Endothelial cell of umbilical vein (primary cell): Measurements from ENCODE around the gene SAMD4A. TPM values are rescaled to one million over a fixed set of nuclear protein-coding genes. Genes with fewer than 3 reads are reported as not detected.
A peak's percentile ranks its signal among the peaks of the same experiment; 100 is the strongest.

Source experiments
- BruUV-seq: library from RNA; stranded (reverse); fragments of 400-500 nt; replicated peaks from 2 replicates; lab custom pipeline; 2021; lab: Mats Ljungman, UMichigan
- CTCF ChIA-PET: fragments of 300-600, 350-600 bp; sonication (Branson Sonifier 250); formaldehyde crosslinking; loops from one replicate; lab custom pipeline; 2021; ENCODE audit warnings: antibody characterized with exemption, inconsistent platforms; lab: Charles Lee
- POLR2A ChIA-PET: fragments of 300-600, 350-600 bp; sonication (Branson Sonifier 250); formaldehyde crosslinking; loops from one replicate; lab custom pipeline; 2021; ENCODE audit warnings: antibody characterized with exemption, inconsistent platforms; lab: Charles Lee
- DNase-seq: peaks from one replicate; pipeline ENCODE4 v3.0.0-alpha.2; 2011; ENCODE audit warnings: low read depth, low spot score
- FAIRE-seq: peaks from 2 replicates; lab custom pipeline; 2011; peaks lifted over from hg19 to GRCh38; lab: Jason Lieb, UNC
- H2AFZ ChIP-seq: 2 replicates; pipeline ENCODE4 v1.6.0; 2012; ENCODE audit warnings: low read depth, low read length, control low read depth, inconsistent platforms
- H3K27ac ChIP-seq: 2 replicates; pipeline ENCODE4 v1.5.1; 2011; ENCODE audit warnings: low read depth, mild to moderate bottlenecking, control low read depth, low read length, moderate library complexity; ENCODE audit not compliant: insufficient read depth
- H3K27me3 ChIP-seq, 2 experiments: 2 replicates each; pipeline versions ENCODE4 v1.6.0 to v1.6.1; 2011; ENCODE audit warnings: low read length in 2 of 2, mixed read lengths in 1 of 2; ENCODE audit not compliant: control insufficient read depth in 2 of 2, insufficient read depth in 2 of 2
- H3K36me3 ChIP-seq, 2 experiments: 2 replicates in 1 of 2; 3 replicates in 1 of 2; pipeline ENCODE4 v1.5.1; 2011; ENCODE audit warnings: low read length in 2 of 2, mild to moderate bottlenecking in 1 of 2, moderate library complexity in 1 of 2; ENCODE audit not compliant: control insufficient read depth in 2 of 2, insufficient read depth in 2 of 2; ENCODE audit errors: extremely low read depth in 1 of 2
- H3K4me1 ChIP-seq: 3 replicates; pipeline ENCODE4 v1.5.1; 2011; ENCODE audit warnings: mild to moderate bottlenecking, low read length; ENCODE audit not compliant: control insufficient read depth, insufficient read depth; ENCODE audit errors: extremely low read depth
- H3K4me2 ChIP-seq: 2 replicates; pipeline ENCODE4 v1.6.1; 2011; ENCODE audit warnings: low read length, control low read depth, mixed read lengths; ENCODE audit not compliant: insufficient read depth
- H3K4me3 ChIP-seq, 3 experiments: fragments of 200-600 bp in 1 of 3; sonication (generic), shearing (Covaris generic) in 1 of 3; replicated peaks in 1 of 3; 2 replicates each; pipeline ENCODE4 v1.5.1; 2011 to 2016; ENCODE audit warnings: control low read depth in 3 of 3, low read length in 3 of 3, mild to moderate bottlenecking in 2 of 3, inconsistent platforms in 1 of 3, low read depth in 1 of 3, moderate library complexity in 1 of 3; ENCODE audit not compliant: insufficient read depth in 1 of 3
- H3K79me2 ChIP-seq: 2 replicates; pipeline ENCODE4 v1.6.0; 2012; ENCODE audit warnings: low read length, inconsistent platforms; ENCODE audit not compliant: control insufficient read depth, insufficient read depth
- H3K9ac ChIP-seq: replicated peaks from 2 replicates; pipeline ENCODE3; 2011; ENCODE audit warnings: low read length, control low read depth; ENCODE audit not compliant: insufficient read depth; ENCODE audit errors: extremely low read depth
- H3K9me1 ChIP-seq: replicated peaks from 3 replicates; pipeline ENCODE4 v1.6.0; 2011; ENCODE audit warnings: mild to moderate bottlenecking, low read length; ENCODE audit not compliant: control insufficient read depth, insufficient read depth; ENCODE audit errors: extremely low read depth
- H3K9me3 ChIP-seq: replicated peaks from 2 replicates; pipeline ENCODE4 v1.5.1; 2012; ENCODE audit warnings: low read length, inconsistent platforms; ENCODE audit not compliant: control insufficient read depth, insufficient read depth
- H4K20me1 ChIP-seq: replicated peaks from 2 replicates; pipeline ENCODE3; 2011; ENCODE audit warnings: mild to moderate bottlenecking, low read length; ENCODE audit not compliant: control insufficient read depth, insufficient read depth; ENCODE audit errors: extremely low read depth
- CTCF ChIP-seq, 2 donors: IDR thresholded peaks; 1 replicate in 1 of 2; 2 replicates in 1 of 2; pipeline ENCODE4 v1.5.1; 2011; ENCODE audit warnings: low read length in 2 of 2, mild to moderate bottlenecking in 2 of 2, moderate library complexity in 2 of 2, control low read depth in 1 of 2, inconsistent platforms in 1 of 2, low read depth in 1 of 2; ENCODE audit not compliant: insufficient read depth in 1 of 2; ENCODE audit errors: extremely low read depth in 1 of 2
- EZH2 ChIP-seq: IDR thresholded peaks from 2 replicates; pipeline ENCODE4 v1.6.1; 2012; ENCODE audit warnings: borderline replicate concordance, low read depth, mild to moderate bottlenecking, moderate library complexity, low read length, inconsistent platforms; ENCODE audit not compliant: severe bottlenecking
- FOS ChIP-seq: IDR thresholded peaks from 2 replicates; pipeline ENCODE4 v1.6.1; 2011; ENCODE audit warnings: mild to moderate bottlenecking, low read length, moderate library complexity, borderline replicate concordance; ENCODE audit not compliant: insufficient read depth
- GATA2 ChIP-seq: IDR thresholded peaks from 2 replicates; pipeline ENCODE4 v1.7.0; 2011; ENCODE audit warnings: low read depth, mild to moderate bottlenecking, moderate library complexity, mixed read lengths, low read length; ENCODE audit not compliant: insufficient read length, insufficient read depth
- JUN ChIP-seq: IDR thresholded peaks from 2 replicates; pipeline ENCODE4 v1.6.1; 2011; ENCODE audit warnings: borderline replicate concordance, low read depth; ENCODE audit not compliant: insufficient read length, insufficient read depth
- MAX ChIP-seq: IDR thresholded peaks from 2 replicates; pipeline ENCODE4 v1.6.1; 2011; ENCODE audit not compliant: insufficient read depth, insufficient read length
- MYC ChIP-seq: IDR thresholded peaks from one replicate; pipeline ENCODE4 v1.6.1; 2011; ENCODE audit warnings: mild to moderate bottlenecking, low read depth, low read length
- POLR2A ChIP-seq: IDR thresholded peaks from 2 replicates; pipeline ENCODE4 v1.6.1; 2012; ENCODE audit warnings: low read depth, mild to moderate bottlenecking, control low read depth, low read length
- POLR2AphosphoS5 ChIP-seq: IDR thresholded peaks from 2 replicates; pipeline ENCODE4 v1.6.1; 2012; ENCODE audit warnings: low read depth, mild to moderate bottlenecking, control low read depth, low read length, moderate library complexity; ENCODE audit not compliant: insufficient read depth
- dilution Hi-C: fragments of 300-500 bp; cut with MboI; formaldehyde crosslinking; loops from one replicate; pipeline ENCODE4 v1.15.0; 2019; ENCODE audit warnings: low sequenced_read_pairs; ENCODE audit not compliant: extremely low pct_ligation_motif_present
- intact Hi-C: fragments of 100-400 bp; cut with micrococcal nuclease; formaldehyde crosslinking; loops from one replicate; pipeline ENCODE4 v1.10.0; 2022
- polyA plus RNA-seq, 4 experiments: library from polyadenylated mRNA; depleted of rRNA in 3 of 4; stranded (reverse) in 3 of 4; unstranded in 1 of 4; fragments of >200 nt; gene quantifications; 2 replicates each; pipeline versions ENCODE4 v1.2.1 to v1.2.3, GENCODE V29; 2011 to 2012; ENCODE audit warnings: missing spikeins in 1 of 4
- total RNA-seq: library from RNA; stranded (reverse); gene quantifications from 2 replicates; pipeline ENCODE4 v1.2.3, GENCODE V29; 2021

SAMD4A gene
- total and polyA plus RNA-seq, 2 donors (not counting 3 experiments of a cell fraction or from before 2014, with no cell fraction given), result 37.7 to 95.3 TPM

DNA sequence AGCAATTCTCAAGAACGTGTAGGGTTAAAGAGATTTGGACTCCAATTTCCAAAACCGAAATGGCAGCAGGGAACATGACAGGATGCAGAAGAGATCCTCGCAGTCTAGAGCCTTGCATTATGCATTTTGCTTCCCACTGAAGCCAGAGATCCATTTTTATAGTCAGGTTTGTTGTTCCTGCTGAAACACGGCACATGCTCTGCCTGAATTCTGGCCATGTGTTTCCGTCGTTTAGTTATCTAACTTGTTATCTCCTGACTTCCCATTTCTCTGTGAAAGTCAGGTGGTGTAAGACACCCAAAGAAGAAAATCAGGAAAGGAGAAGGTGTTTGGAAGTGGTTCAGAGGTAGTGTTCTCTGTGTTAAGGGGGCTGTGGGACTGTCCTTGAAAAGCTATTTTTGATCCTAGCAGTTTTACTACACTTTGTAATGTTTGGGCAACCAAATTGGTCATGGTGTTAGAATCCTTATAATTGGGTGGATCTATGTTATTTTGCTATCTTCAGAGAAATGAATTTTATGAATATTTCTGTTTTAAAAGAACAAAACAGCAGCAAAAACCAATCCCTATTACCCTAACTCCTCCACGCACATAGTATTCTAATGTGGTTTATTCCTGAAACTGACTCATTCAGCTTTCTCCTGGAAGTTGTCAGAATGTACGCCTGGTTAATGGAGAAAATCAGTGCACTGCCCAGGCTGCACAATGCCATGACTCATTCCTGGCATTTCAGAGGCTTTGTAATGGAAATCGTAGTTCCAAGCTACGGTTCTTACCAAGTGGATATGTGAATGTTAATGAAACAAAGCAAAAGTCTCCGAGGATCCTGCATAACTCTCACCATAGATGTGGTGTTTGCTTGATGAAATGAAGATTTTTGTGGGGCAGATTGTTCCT, 110.1 kb downstream of the SAMD4A start:
- peak overlapping the region in 1 of 3 experiments; percentile 55 for H3K4me3 ChIP-seq
- H3K9me3 ChIP-seq, result no peaks in the 10 kb centered on the region
- CTCF ChIA-PET, result interaction anchor here (0.7 to 1.2 kb wide), 17 partner anchors 8 to 113 kb away, joined by 3 to 9 read pairs (median 3); partner anchors contain the start of gene SAMD4A
- intact Hi-C loops (loop anchor here (1.0 kb wide), 3 partner anchors 9 to 23 kb away; no protein-coding TSS in a partner anchor), dilution Hi-C loops (no loop called here)
- POLR2A ChIA-PET, result interaction anchor here (0.6 to 1.7 kb wide), 5 partner anchors 14 to 111 kb away, joined by 3 to 5 read pairs (median 4); no protein-coding TSS in a partner anchor
- H4K20me1 ChIP-seq, result no peaks in the 10 kb centered on the region
- FAIRE-seq (peak; percentile 90), DNase-seq (peak; percentile 96)
- peaks cover 33% of the 10 kb centered on the region for H3K4me1 ChIP-seq
- H3K27me3 ChIP-seq, result no peaks in the 10 kb centered on the region
- BruUV-seq, result TSS peak; percentile 87
- H3K9me1 ChIP-seq, result no peaks in the 10 kb centered on the region
- peak overlapping the region; percentile 95 for H3K27ac ChIP-seq
- H3K36me3 ChIP-seq, result peaks cover 0 to 2% of the 10 kb centered on the region in 2 experiments
- peak; percentile 99 for TF ChIP-seq FOS
- no peak for TF ChIP-seq MYC
- TF ChIP-seq CTCF (IDR thresholded peaks at IDR 0.05; ENCODE audit: extremely low read depth in 1 of 2, insufficient read depth in 1 of 2, low read depth in 1 of 2, low read length in 2 of 2), result no peak
- TF ChIP-seq POLR2AphosphoS5, result peak; percentile 60
- no peak for TF ChIP-seq POLR2A
- TF ChIP-seq JUN, result peak; percentile 94
- TF ChIP-seq EZH2, result no peak
- no peak for TF ChIP-seq GATA2
- TF ChIP-seq MAX, result peak; percentile 38
- peak overlapping the region; percentile 95 for H3K4me2 ChIP-seq
- H3K79me2 ChIP-seq, result peaks cover 60% of the 10 kb centered on the region
- peak overlapping the region; percentile 93 for H3K9ac ChIP-seq
- peak overlapping the region; percentile 70 for H2AFZ ChIP-seq
